Astrocyte (in vitro differentiated cells and primary cell): ENCODE data around the gene GSPT1. TPM values are rescaled to one million over a fixed set of nuclear protein-coding genes. Genes with fewer than 3 reads are reported as not detected.
"Not testable (repeated sequence)": the region's sequence is repeated elsewhere in the genome, so short reads cannot be mapped to it uniquely, and the experiment has no call there.

Source experiments
- DNase-seq: peaks from one replicate; pipeline ENCODE4 v3.0.0-alpha.2; 2010; ENCODE audit warnings: low read depth
- FAIRE-seq: peaks from 2 replicates; lab custom pipeline; 2011; peaks lifted over from hg19 to GRCh38; lab: Jason Lieb, UNC
- H2AFZ ChIP-seq: 2 replicates; pipeline ENCODE4 v1.6.0; 2012; ENCODE audit warnings: low read depth, low read length, inconsistent platforms
- H3K27ac ChIP-seq: 2 replicates; pipeline ENCODE4 v1.5.1; 2011; ENCODE audit warnings: low read depth, low read length, inconsistent platforms
- H3K27me3 ChIP-seq: 2 replicates; pipeline ENCODE4 v1.6.0; 2011; ENCODE audit warnings: low read length, inconsistent platforms; ENCODE audit not compliant: insufficient read depth
- H3K36me3 ChIP-seq: 2 replicates; pipeline ENCODE4 v1.5.1; 2011; ENCODE audit warnings: low read length, inconsistent platforms; ENCODE audit not compliant: insufficient read depth
- H3K4me1 ChIP-seq: 2 replicates; pipeline ENCODE4 v1.5.1; 2011; ENCODE audit warnings: low read length, inconsistent platforms; ENCODE audit not compliant: insufficient read depth
- H3K4me2 ChIP-seq: 2 replicates; pipeline ENCODE4 v1.6.0; 2012; ENCODE audit warnings: low read length, inconsistent platforms
- H3K4me3 ChIP-seq: 2 replicates; pipeline ENCODE4 v1.5.1; 2011; ENCODE audit warnings: low read depth, mild to moderate bottlenecking, low read length, inconsistent platforms; ENCODE audit not compliant: insufficient read depth
- H3K79me2 ChIP-seq: 2 replicates; pipeline ENCODE4 v1.6.0; 2012; ENCODE audit warnings: mild to moderate bottlenecking, low read length, inconsistent platforms; ENCODE audit not compliant: insufficient read depth
- H3K9ac ChIP-seq: 2 replicates; pipeline ENCODE4 v1.6.0; 2012; ENCODE audit warnings: mild to moderate bottlenecking, low read length, inconsistent platforms
- H3K9me3 ChIP-seq: 2 replicates; pipeline ENCODE4 v1.5.1; 2012; ENCODE audit warnings: low read depth, mild to moderate bottlenecking, low read length, inconsistent platforms; ENCODE audit not compliant: insufficient read depth
- H4K20me1 ChIP-seq: 2 replicates; pipeline ENCODE4 v1.6.0; 2012; ENCODE audit warnings: low read length, inconsistent platforms; ENCODE audit not compliant: insufficient read depth
- H3K27ac Mint-ChIP-seq: one replicate; pipeline ENCODE4 v1.8.0; 2021; ENCODE audit warnings: mild to moderate bottlenecking, mixed read lengths; ENCODE audit not compliant: unreplicated experiment
- H3K27me3 Mint-ChIP-seq: one replicate; pipeline ENCODE4 v1.8.0; 2021; ENCODE audit warnings: low read depth, mixed read lengths; ENCODE audit not compliant: unreplicated experiment
- H3K36me3 Mint-ChIP-seq: one replicate; pipeline ENCODE4 v1.8.0; 2021; ENCODE audit warnings: low read depth, mixed read lengths; ENCODE audit not compliant: unreplicated experiment
- H3K4me1 Mint-ChIP-seq: one replicate; pipeline ENCODE4 v1.8.0; 2021; ENCODE audit warnings: low read depth, mixed read lengths; ENCODE audit not compliant: unreplicated experiment
- H3K4me3 Mint-ChIP-seq: one replicate; pipeline ENCODE4 v1.8.0; 2021; ENCODE audit warnings: mild to moderate bottlenecking, moderate library complexity, mixed read lengths; ENCODE audit not compliant: unreplicated experiment
- H3K9me3 Mint-ChIP-seq: one replicate; pipeline ENCODE4 v1.8.0; 2021; ENCODE audit warnings: mild to moderate bottlenecking, mixed read lengths; ENCODE audit not compliant: unreplicated experiment
- EZH2 ChIP-seq: IDR thresholded peaks from 2 replicates; pipeline ENCODE4 v1.6.1; 2012; ENCODE audit warnings: mild to moderate bottlenecking, low read length, inconsistent platforms; ENCODE audit not compliant: insufficient read depth
- total RNA-seq: library from RNA; stranded (reverse); gene quantifications from 2 replicates; pipeline ENCODE4 v1.2.1, GENCODE V29; 2021
- TF ChIP-seq, protein P1 (sequence below): IDR thresholded peaks from 2 replicates; pipeline ENCODE4 v1.5.1; 2011; ENCODE audit warnings: low read depth, mild to moderate bottlenecking, inconsistent platforms, low read length, moderate library complexity; ENCODE audit not compliant: insufficient read depth

The GSPT1 gene
- total RNA-seq, 1 donor from 2014 or later: 173 TPM

- TF ChIP-seq EZH2: no peak
- TF ChIP-seq, protein P1, sequence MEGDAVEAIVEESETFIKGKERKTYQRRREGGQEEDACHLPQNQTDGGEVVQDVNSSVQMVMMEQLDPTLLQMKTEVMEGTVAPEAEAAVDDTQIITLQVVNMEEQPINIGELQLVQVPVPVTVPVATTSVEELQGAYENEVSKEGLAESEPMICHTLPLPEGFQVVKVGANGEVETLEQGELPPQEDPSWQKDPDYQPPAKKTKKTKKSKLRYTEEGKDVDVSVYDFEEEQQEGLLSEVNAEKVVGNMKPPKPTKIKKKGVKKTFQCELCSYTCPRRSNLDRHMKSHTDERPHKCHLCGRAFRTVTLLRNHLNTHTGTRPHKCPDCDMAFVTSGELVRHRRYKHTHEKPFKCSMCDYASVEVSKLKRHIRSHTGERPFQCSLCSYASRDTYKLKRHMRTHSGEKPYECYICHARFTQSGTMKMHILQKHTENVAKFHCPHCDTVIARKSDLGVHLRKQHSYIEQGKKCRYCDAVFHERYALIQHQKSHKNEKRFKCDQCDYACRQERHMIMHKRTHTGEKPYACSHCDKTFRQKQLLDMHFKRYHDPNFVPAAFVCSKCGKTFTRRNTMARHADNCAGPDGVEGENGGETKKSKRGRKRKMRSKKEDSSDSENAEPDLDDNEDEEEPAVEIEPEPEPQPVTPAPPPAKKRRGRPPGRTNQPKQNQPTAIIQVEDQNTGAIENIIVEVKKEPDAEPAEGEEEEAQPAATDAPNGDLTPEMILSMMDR: no peak
- no peaks in the 10 kb centered on the region for H3K9me3 ChIP-seq
- H3K36me3 ChIP-seq: no peaks in the 10 kb centered on the region
- H4K20me1 ChIP-seq: no peaks in the 10 kb centered on the region
- no peaks in the 10 kb centered on the region for H3K27me3 Mint-ChIP-seq
- H3K27ac Mint-ChIP-seq: no peak overlapping the region
- DNase-seq: peak; percentile 13
- H3K4me3 Mint-ChIP-seq: no peak overlapping the region
- peaks cover 2% of the 10 kb centered on the region for H3K4me1 Mint-ChIP-seq
- H2AFZ ChIP-seq: no peak overlapping the region
- no peaks in the 10 kb centered on the region for H3K4me1 ChIP-seq
- no peak for FAIRE-seq
- H3K9me3 Mint-ChIP-seq: no peaks in the 10 kb centered on the region
- no peak overlapping the region for H3K27ac ChIP-seq
- no peak overlapping the region for H3K4me2 ChIP-seq
- no peak overlapping the region for H3K4me3 ChIP-seq
- no peaks in the 10 kb centered on the region for H3K36me3 Mint-ChIP-seq
- no peaks in the 10 kb centered on the region for H3K79me2 ChIP-seq
- H3K9ac ChIP-seq: no peak overlapping the region
- no peaks in the 10 kb centered on the region for H3K27me3 ChIP-seq
Observed at GRCh38 chr16:11946433-11946832, 30.7 kb upstream of the GSPT1 start.

GRCh38 chr16:11941945-11942344, 26.2 kb upstream of the GSPT1 start, which contains the start of gene NPIPB2:
Gene NPIPB2, minus strand, starts transcription at chr16:11942045. Its CDS starts 0 bp downstream, at chr16:11942045.
- FAIRE-seq: not testable (repeated sequence)

DNA sequence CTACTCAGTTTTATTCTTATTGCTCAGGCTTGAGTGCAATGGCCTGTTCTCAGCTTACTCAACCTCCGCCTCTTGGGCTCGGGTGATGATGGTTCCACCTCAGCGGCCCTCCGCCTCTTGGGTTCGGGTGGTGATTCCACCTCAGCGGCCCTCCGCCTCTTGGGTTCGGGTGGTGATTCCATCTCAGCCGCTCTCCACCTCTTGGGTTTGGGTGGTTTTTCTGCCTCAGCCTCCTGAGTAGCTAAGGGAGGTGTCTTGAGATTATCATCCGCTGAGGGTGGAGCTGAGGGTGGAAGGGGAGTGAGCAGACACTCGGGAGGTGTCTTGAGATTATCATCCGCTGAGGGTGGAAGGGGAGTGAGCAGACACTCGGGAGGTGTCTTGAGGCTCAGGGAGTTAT, 11.6 kb upstream of the GSPT1 start:
- not testable (repeated sequence) for H3K4me1 Mint-ChIP-seq, H3K4me2 ChIP-seq, H3K79me2 ChIP-seq, H3K9me3 Mint-ChIP-seq, H3K36me3 ChIP-seq, H4K20me1 ChIP-seq, H2AFZ ChIP-seq, H3K27ac ChIP-seq, H3K27ac Mint-ChIP-seq, H3K9me3 ChIP-seq, H3K4me3 Mint-ChIP-seq, FAIRE-seq, H3K4me1 ChIP-seq, H3K9ac ChIP-seq, H3K4me3 ChIP-seq, H3K27me3 Mint-ChIP-seq, H3K36me3 Mint-ChIP-seq, DNase-seq, H3K27me3 ChIP-seq

More at GRCh38 chr16:11941945-11942344, 26.2 kb upstream of the GSPT1 start, which contains the start of gene NPIPB2:
- not testable (repeated sequence) for H3K27me3 Mint-ChIP-seq, H3K4me3 Mint-ChIP-seq, H3K36me3 ChIP-seq, H3K4me3 ChIP-seq, H3K36me3 Mint-ChIP-seq, H3K27ac Mint-ChIP-seq, H3K9me3 ChIP-seq, H3K4me2 ChIP-seq, H4K20me1 ChIP-seq, H3K79me2 ChIP-seq, DNase-seq, H3K27ac ChIP-seq, H3K4me1 ChIP-seq, H3K9ac ChIP-seq, H3K27me3 ChIP-seq, H3K4me1 Mint-ChIP-seq, H2AFZ ChIP-seq, H3K9me3 Mint-ChIP-seq

DNA sequence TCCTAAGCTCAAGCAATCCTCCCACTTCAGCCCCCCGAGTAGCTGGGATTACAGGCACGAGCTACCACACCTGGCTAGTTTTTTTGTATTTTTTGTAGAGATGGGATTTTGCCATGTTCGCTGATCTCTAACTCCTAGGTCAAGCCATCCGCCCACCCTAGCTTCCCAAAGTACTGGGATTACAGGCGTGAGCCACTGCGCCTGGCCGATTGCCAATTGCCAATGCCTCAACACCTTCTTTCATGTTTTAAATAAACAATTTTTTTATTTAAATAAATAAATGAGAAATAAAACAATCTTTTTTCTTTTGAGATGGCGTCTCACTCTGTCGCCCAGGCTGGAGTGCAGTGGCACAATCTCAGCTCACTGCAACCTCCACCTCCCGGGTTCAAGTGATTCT, 8.3 kb upstream of the GSPT1 start:
- not testable (repeated sequence) for H3K4me3 Mint-ChIP-seq, H3K4me2 ChIP-seq, H3K27me3 Mint-ChIP-seq

More for the DNA sequence above, 8.3 kb upstream of the GSPT1 start:
- not testable (repeated sequence) for H3K9me3 Mint-ChIP-seq, H3K4me1 Mint-ChIP-seq, FAIRE-seq, H3K9me3 ChIP-seq, H3K4me1 ChIP-seq, H3K79me2 ChIP-seq, H3K27ac Mint-ChIP-seq, H4K20me1 ChIP-seq, H3K36me3 ChIP-seq, H3K4me3 ChIP-seq, H3K9ac ChIP-seq, H3K27ac ChIP-seq, H3K27me3 ChIP-seq, H3K36me3 Mint-ChIP-seq, DNase-seq, H2AFZ ChIP-seq
